Measurements from ENCODE around the gene PROCR.

Gene PROCR

GRCh38 chr20:35206802-35207201 lies 34.9 kb downstream of the PROCR start:
- Histone ChIP-seq H3K4me2 (ENCODE audit: low read length) (no peak overlapping the region), H3K27me3 (ENCODE audit: control insufficient read depth, low read length) (peaks cover 4% of the 10 kb centered on the region; the same call in 1 of the 2 replicates), H3K4me1 (ENCODE audit: control insufficient read depth, low read length) (no peaks in the 10 kb centered on the region), H3K9me3 (ENCODE audit: control insufficient read depth, insufficient read depth, low read length) (no peaks in the 10 kb centered on the region), H4K20me1 (ENCODE audit: control insufficient read depth, insufficient read depth, low read depth, low read length) (no peaks in the 10 kb centered on the region), H3K36me3 (ENCODE audit: control insufficient read depth, low read length) (no peaks in the 10 kb centered on the region), H3K9me2 (replicated peaks; ENCODE audit: control insufficient read depth, low read length) (no peaks in the 10 kb centered on the region), H3F3A (ENCODE audit: control insufficient read depth, insufficient read depth) (no peaks in the 10 kb centered on the region), H3K27ac (ENCODE audit: low read depth, low read length) (no peak overlapping the region), H3K4me3 (ENCODE audit: low read length) (no peak overlapping the region), H3K79me2 (ENCODE audit: control insufficient read depth, low read length) (no peaks in the 10 kb centered on the region)
- TF ChIP-seq, protein P1, sequence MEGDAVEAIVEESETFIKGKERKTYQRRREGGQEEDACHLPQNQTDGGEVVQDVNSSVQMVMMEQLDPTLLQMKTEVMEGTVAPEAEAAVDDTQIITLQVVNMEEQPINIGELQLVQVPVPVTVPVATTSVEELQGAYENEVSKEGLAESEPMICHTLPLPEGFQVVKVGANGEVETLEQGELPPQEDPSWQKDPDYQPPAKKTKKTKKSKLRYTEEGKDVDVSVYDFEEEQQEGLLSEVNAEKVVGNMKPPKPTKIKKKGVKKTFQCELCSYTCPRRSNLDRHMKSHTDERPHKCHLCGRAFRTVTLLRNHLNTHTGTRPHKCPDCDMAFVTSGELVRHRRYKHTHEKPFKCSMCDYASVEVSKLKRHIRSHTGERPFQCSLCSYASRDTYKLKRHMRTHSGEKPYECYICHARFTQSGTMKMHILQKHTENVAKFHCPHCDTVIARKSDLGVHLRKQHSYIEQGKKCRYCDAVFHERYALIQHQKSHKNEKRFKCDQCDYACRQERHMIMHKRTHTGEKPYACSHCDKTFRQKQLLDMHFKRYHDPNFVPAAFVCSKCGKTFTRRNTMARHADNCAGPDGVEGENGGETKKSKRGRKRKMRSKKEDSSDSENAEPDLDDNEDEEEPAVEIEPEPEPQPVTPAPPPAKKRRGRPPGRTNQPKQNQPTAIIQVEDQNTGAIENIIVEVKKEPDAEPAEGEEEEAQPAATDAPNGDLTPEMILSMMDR (IDR thresholded peaks at IDR 0.05; ENCODE audit: low read depth, low read length, poor library complexity, severe bottlenecking), result no peak
- no peak for TF ChIP-seq EZH2phosphoT487 (IDR thresholded peaks at IDR 0.05; ENCODE audit: borderline replicate concordance, low read length)

DNA sequence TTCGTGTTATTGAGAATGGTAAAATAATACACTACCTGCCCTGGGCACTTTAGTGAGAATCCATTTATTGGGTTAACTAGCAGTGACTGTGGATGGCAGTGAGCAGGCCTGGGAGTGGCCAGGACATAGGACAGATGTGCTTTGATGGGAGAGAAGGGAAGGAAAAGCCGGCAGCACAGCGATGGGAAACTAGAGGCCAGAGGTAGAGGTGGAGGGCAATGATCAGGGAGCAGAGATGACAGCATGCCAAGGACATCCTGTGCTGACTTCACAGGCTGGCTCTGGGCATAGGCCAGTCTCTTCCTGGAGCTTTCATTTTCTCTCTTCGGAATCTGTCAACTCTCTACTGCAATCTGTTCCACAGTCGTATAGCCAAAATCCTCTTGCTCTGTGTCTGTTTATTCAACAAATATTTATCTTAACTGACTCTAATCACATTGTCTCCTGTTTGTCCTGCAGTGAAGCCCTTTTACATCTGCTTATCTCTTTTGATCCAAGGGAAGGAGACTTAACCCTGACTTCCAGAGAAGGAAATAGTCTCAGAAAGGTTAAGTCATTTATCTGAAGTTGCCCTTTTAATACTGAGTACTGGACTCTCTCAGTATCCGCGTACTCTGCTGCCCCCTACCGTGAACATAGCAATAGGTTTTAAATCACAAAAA lies 36.2 kb downstream of the PROCR start:
- H3F3A ChIP-seq (ENCODE audit: control insufficient read depth, insufficient read depth), result no peaks in the 10 kb centered on the region
- no peaks in the 10 kb centered on the region for H3K9me3 ChIP-seq (ENCODE audit: control insufficient read depth, insufficient read depth, low read length)
- H3K36me3 ChIP-seq (ENCODE audit: control insufficient read depth, low read length), result no peaks in the 10 kb centered on the region
- no peak overlapping the region for H3K4me3 ChIP-seq (ENCODE audit: low read length)
- no peak overlapping the region for H3K27ac ChIP-seq (ENCODE audit: low read depth, low read length)
- H3K9me2 ChIP-seq (replicated peaks; ENCODE audit: control insufficient read depth, low read length), result no peaks in the 10 kb centered on the region
- no peaks in the 10 kb centered on the region for H3K4me1 ChIP-seq (ENCODE audit: control insufficient read depth, low read length)
- no peak overlapping the region for H3K4me2 ChIP-seq (ENCODE audit: low read length)
- TF ChIP-seq, protein P1 (IDR thresholded peaks at IDR 0.05; ENCODE audit: low read depth, low read length, poor library complexity, severe bottlenecking), result peak; percentile 88
- no peak for TF ChIP-seq EZH2phosphoT487 (IDR thresholded peaks at IDR 0.05; ENCODE audit: borderline replicate concordance, low read length)
- H3K79me2 ChIP-seq (ENCODE audit: control insufficient read depth, low read length), result no peaks in the 10 kb centered on the region
- peaks cover 4% of the 10 kb centered on the region; the same call in 1 of the 2 replicates for H3K27me3 ChIP-seq (ENCODE audit: control insufficient read depth, low read length)
- H4K20me1 ChIP-seq (ENCODE audit: control insufficient read depth, insufficient read depth, low read depth, low read length), result no peaks in the 10 kb centered on the region

DNA sequence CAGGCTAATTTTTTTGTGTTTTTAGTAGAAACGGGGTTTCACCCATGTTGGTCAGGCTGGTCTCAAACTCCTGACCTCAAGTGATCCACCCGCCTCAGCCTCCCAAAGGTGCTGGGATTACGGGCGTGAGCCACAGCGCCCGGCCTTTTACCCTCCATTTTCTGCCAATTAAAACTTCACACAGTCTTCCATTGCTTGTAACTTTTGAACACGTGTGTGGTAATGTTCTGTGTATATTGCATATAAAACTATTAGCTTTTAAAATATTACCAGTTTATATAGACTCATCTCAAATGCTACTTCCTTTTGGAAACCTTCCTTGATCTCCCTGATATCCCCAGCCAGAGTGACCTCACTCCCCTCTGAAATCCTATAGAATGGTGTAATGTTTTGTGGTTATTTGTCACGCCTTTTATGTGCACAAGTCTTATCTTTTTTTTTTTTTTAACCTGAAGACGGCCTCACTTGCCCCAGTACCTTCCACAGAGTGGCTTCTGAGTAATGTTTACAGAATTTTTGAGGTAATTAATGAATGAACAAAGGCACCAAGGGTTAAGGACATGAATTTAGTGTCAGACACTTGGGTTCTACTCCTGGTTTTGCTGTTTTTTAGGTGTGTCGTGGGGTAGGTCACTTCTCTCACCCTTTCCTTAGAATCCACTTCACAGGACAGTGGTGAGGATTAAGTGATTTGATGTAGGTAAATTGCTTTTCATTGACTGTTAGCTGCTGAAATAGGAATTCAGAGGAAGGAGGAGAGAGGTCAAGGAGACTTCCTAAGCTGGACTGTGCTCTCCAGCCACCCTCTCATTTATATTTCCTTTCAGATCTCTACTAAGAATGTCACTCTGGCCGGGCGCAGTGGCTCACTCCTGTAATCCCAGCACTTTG lies 43.4 kb downstream of the PROCR start:
- Histone ChIP-seq H3K27me3 (ENCODE audit: control insufficient read depth, low read length) (0 out of 2 replicates have a peak, but pooled peaks cover 6% of the 10 kb centered on the region), H3K79me2 (ENCODE audit: control insufficient read depth, low read length) (no peaks in the 10 kb centered on the region), H3K4me2 (ENCODE audit: low read length) (no peak overlapping the region), H3K9me3 (ENCODE audit: control insufficient read depth, insufficient read depth, low read length) (no peaks in the 10 kb centered on the region), H3K36me3 (ENCODE audit: control insufficient read depth, low read length) (no peaks in the 10 kb centered on the region), H3K4me1 (ENCODE audit: control insufficient read depth, low read length) (no peaks in the 10 kb centered on the region), H3F3A (ENCODE audit: control insufficient read depth, insufficient read depth) (no peaks in the 10 kb centered on the region), H3K9me2 (replicated peaks; ENCODE audit: control insufficient read depth, low read length) (no peaks in the 10 kb centered on the region), H4K20me1 (ENCODE audit: control insufficient read depth, insufficient read depth, low read depth, low read length) (no peaks in the 10 kb centered on the region), H3K4me3 (ENCODE audit: low read length) (no peak overlapping the region), H3K27ac (ENCODE audit: low read depth, low read length) (no peak overlapping the region)
- TF ChIP-seq EZH2phosphoT487 (IDR thresholded peaks at IDR 0.05; ENCODE audit: borderline replicate concordance, low read length), result no peak
- TF ChIP-seq, protein P1 (IDR thresholded peaks at IDR 0.05; ENCODE audit: low read depth, low read length, poor library complexity, severe bottlenecking), result no peak
